HL-60/S4 treated with retinoic acid at 250 ng/mL for 4 days and 3 days (cell line): ENCODE measurements around the gene RASSF7.

Experiments used
- in situ Hi-C: fragments of 300-500 bp; cut with MboI; formaldehyde crosslinking; loops from 2 replicates; pipeline ENCODE4 v1.7.0; 2022; ENCODE audit warnings: low sequenced_read_pairs

RASSF7 gene

DNA sequence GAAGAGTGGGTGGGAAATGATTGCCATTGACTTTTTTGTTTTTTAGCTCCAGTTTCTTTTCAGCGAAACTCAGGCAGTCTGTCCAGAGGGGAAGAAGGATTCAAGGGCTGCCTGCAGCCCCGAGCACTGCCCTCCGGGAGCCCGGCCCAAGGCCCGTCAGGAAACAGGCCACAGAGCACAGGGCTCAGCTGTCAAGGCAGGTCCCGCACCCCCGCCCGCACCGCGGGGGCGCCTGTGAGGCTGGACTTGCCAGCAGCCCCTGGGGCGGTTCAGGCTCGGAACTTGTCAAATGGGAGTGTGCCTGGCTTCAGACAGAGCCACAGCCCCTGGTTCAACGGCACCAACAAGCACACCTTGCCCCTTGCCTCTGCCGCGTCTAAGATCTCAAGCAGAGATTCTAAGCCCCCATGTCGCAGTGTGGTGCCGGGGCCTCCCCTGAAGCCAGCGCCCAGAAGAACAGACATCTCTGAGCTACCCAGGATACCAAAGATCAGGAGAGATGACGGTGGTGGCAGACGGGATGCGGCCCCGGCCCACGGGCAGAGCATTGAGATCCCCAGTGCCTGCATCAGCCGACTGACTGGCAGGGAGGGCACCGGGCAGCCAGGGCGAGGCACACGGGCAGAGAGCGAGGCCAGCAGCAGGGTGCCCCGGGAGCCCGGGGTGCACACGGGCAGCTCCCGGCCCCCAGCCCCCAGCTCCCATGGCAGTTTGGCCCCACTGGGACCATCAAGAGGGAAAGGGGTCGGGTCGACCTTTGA, 46.4 kb downstream of the RASSF7 start:
- in situ Hi-C loops: no loop called here

- in situ Hi-C loops: no loop called here
Measured at GRCh38 chr11:607971-608659, 47.3 kb downstream of the RASSF7 start.

DNA sequence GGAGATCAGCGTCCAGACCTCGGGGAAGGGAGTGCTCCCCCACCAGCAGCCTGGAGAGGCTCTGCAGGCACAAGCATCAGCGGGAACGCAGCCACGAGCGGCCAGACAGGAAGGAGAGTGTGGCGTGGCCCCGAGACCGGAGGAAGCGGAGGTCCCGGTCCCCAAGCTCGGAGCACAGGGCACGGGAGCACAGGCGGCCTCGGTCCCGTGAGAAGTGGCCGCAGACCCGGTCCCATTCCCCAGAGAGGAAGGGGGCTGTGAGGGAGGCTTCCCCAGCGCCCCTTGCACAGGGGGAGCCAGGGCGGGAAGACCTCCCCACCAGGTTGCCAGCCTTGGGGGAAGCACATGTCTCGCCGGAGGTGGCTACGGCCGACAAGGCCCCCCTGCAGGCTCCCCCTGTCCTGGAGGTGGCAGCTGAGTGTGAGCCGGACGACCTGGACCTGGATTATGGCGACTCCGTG, 48.1 kb downstream of the RASSF7 start:
- in situ Hi-C loops: no loop called here

DNA sequence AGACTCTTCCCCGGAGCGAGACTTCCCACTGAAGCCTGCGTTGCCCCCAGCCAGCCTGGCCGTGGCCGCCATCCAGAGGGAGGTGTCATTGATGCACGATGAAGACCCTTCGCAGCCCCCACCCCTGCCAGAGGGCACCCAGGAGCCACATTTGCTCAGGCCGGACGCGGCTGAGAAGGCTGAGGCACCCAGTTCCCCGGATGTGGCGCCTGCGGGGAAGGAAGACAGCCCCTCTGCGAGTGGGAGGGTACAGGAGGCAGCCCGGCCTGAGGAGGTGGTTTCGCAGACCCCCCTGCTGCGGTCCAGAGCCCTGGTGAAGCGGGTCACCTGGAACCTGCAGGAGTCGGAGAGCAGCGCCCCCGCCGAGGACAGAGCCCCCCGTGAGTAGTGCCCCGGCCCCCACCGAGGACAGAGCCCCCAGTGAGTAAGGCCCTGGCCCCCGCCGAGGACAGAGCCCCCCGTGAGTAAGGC, 48.6 kb downstream of the RASSF7 start:
- in situ Hi-C loops: no loop called here

- in situ Hi-C loops: no loop called here
Measured at GRCh38 chr11:610146-610801, 49.5 kb downstream of the RASSF7 start.

GRCh38 chr11:611001-611996, 50.5 kb downstream of the RASSF7 start:
- in situ Hi-C loops: no loop called here

DNA sequence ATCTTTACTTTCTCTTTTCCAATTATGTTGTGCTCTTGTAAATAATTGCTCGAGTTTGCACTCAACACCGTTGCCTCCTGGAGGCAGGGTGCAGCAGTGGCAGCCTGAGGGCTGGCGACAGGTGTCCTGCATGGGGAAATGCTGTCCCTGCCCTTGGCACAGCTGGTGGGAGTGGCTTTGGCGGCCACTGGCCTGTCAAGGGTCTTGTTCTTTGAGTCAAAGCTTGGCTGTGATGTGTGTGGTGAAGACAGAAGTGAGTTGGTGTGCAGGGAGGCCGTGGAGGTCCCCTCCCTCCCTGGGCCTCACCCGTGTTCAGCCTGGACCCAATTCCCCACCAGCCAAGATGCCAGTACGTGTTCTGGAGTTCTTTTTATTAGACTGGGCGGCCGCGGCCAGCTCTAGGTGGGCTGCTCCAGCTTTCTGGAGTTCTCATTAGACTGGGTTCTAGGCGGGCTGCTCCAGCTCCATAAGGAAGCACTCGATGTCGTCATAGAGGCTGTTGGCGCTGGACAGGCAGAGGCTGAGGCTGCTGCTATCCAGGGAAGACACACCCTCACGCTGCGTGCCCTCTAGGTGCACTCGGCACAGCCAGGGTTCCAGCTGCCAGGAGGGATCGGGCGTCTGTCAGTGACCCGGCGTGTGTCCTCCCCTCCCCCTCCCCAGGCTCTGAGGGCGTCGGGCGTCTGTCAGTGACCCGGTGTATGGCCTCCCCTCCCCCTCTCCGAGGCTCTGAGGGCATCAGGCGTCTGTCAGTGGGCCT, 51.6 kb downstream of the RASSF7 start:
- in situ Hi-C loops: no loop called here

DNA sequence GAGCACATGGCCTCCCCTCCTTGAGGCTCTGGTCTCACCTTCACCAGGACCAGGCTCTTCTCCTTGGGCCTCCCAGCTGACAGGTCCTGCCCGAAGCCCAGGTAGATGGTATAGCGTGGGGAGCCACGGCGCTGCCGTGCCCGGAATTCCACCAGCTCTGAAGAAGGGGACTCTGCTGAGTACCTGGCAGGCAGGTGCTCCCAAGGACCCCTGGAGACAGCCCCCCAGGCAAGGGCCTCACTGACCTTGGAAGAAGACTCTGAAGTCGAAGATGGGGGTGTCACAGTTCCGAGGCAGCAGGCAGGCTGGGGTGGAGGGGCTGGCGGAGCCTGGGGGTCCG, 52.2 kb downstream of the RASSF7 start:
- in situ Hi-C loops: no loop called here

DNA sequence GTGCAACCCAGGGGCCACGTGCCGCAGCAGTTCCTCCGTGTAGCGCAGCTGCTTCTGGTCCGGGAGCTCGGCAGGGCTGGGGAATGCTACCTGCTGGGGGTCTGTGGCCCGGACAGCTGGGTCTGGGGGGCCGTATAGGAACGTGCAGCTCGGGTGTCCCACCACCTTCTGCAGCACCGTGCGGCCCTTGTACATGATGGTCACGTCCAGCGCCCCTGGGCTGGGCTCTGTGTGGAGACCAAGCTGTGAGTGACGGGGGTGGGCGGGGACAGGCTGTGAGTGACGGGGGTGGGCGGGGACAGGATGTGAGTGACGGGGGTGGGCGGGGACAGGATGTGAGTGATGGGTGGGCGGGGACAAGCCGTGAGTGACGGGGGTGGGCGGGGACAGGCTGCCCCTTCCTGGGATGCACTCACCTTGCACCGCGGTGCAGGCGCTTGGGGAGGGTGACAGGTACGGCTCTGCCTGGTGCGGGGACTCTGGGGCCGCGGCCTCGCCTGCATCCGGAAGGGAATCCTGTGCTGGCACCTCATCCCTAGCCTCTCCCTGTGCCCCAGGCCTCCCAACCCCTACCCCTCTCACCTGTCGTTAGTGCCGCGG, 52.7 kb downstream of the RASSF7 start:
- in situ Hi-C loops: no loop called here
